Gastroesophageal sphincter (tissue), 4 donors: ENCODE results near the gene THRAP3. TPM values are rescaled to one million over a fixed set of nuclear protein-coding genes. Genes with fewer than 3 reads are reported as not detected.

ENCODE experiments used
- ATAC-seq: fragments of 150-250 bp; one replicate; pipeline ENCODE4 v1.9.1; 2016; ENCODE audit warnings: mild to moderate bottlenecking, moderate library complexity
- H3K27ac ChIP-seq, 4 donors: fragments of 200-600 bp; sonication (generic) in 3 of 4; 1 replicate in 3 of 4; 2 replicates in 1 of 4; pipeline ENCODE4 v1.5.1; 2016 to 2019
- H3K27me3 ChIP-seq: fragments of 200-600 bp; sonication (generic); one replicate; pipeline ENCODE4 v1.5.1; 2019
- H3K36me3 ChIP-seq, 2 donors: fragments of 200-600 bp; sonication (generic); one replicate each; pipeline ENCODE4 v1.5.1; 2019; ENCODE audit warnings: control low read depth in 1 of 2
- H3K4me1 ChIP-seq, 3 donors: fragments of 200-600 bp; sonication (generic); 1 replicate in 2 of 3; 2 replicates in 1 of 3; pipeline ENCODE4 v1.5.1; 2016 to 2019; ENCODE audit warnings: control low read depth in 2 of 3
- H3K4me3 ChIP-seq, 2 donors: fragments of 200-600 bp; sonication (generic); one replicate each; pipeline ENCODE4 v1.5.1; 2019; ENCODE audit warnings: mild to moderate bottlenecking in 1 of 2, moderate library complexity in 1 of 2
- H3K9me3 ChIP-seq, 3 donors: fragments of 200-600 bp; sonication (generic); one replicate each; pipeline ENCODE4 v1.5.1; 2017 to 2019; ENCODE audit warnings: control low read depth in 2 of 3
- EP300 ChIP-seq: sonication (generic); formaldehyde crosslinking; IDR thresholded peaks from one replicate; pipeline ENCODE4 v1.6.1; 2017; ENCODE audit warnings: antibody characterized with exemption, mild to moderate bottlenecking
- POLR2A ChIP-seq, 2 donors: fragments of 450-650 bp; IDR thresholded peaks; one replicate each; pipeline ENCODE4 v1.6.1; 2017; ENCODE audit warnings: antibody characterized with exemption in 2 of 2, mild to moderate bottlenecking in 2 of 2, moderate library complexity in 1 of 2
- POLR2AphosphoS5 ChIP-seq: sonication (generic); formaldehyde crosslinking; IDR thresholded peaks from one replicate; pipeline ENCODE4 v1.6.1; 2017; ENCODE audit warnings: antibody characterized with exemption
- WGBS, 2 donors: methylation state at CpG; one replicate each; pipeline ENCODE4 v1.1.5; 2018; ENCODE audit warnings: low coverage in 1 of 2; 5-methylcytosine and 5-hydroxymethylcytosine counted together
- total RNA-seq, 4 donors: library from RNA; depleted of rRNA; stranded (reverse); fragments of >200 nt; gene quantifications; one replicate each; pipeline ENCODE4 v1.1.0, GENCODE V29; 2016
- TF ChIP-seq, protein P1 (sequence below), 4 experiments: fragments of 200-600 bp in 2 of 4; fragments of 450-650 bp in 2 of 4; sonication (generic) in 1 of 4; IDR thresholded peaks; one replicate each; pipeline ENCODE4 v1.5.1; 2017 to 2019; ENCODE audit warnings: antibody characterized with exemption in 4 of 4, mild to moderate bottlenecking in 2 of 4, moderate library complexity in 2 of 4

Gene THRAP3
- total RNA-seq, 4 donors from 2014 or later = 100 to 123 (median 114) TPM

DNA sequence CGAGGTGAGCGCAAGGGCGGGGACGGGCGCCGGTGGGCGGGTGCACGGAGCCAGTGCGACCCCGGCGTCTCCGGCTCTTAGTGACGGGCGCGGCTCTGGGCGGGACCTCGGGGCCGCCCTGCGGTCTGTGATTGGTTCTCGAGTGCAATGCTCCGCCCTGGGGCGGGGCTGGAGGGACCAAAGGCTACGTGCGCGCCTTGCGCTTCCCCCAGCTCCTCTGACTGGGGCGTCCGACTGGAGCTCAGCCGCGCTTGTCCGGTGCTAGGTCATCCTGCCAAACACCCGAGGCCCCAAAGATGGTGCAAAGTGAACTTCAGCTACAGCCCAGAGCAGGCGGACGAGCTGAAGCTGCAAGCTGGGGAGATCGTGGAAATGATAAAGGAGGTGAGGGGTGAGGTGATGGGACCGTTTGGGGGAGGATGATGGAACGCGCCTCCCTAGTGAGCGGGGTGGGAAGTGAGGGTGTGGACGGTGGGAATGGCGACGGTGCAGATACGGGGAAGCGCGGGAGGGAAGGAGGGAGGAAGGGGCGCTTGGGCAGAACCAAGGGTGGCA lies 82.7 kb downstream of the THRAP3 start:
- H3K9me3 ChIP-seq = no peaks in the 10 kb centered on the region
- peak; percentile 98 for ATAC-seq
- 1 to 2% methylated on average over 9 to 12 of the region's 46 CpGs for WGBS, 2 donors
- H3K4me3 ChIP-seq = peak overlapping the region; percentile 71 to 83
- peaks cover 0 to 32% of the 10 kb centered on the region in 2 donors for H3K36me3 ChIP-seq
- no peaks in the 10 kb centered on the region for H3K27me3 ChIP-seq
- TF ChIP-seq POLR2AphosphoS5 = peak; percentile 62
- TF ChIP-seq, protein P1, sequence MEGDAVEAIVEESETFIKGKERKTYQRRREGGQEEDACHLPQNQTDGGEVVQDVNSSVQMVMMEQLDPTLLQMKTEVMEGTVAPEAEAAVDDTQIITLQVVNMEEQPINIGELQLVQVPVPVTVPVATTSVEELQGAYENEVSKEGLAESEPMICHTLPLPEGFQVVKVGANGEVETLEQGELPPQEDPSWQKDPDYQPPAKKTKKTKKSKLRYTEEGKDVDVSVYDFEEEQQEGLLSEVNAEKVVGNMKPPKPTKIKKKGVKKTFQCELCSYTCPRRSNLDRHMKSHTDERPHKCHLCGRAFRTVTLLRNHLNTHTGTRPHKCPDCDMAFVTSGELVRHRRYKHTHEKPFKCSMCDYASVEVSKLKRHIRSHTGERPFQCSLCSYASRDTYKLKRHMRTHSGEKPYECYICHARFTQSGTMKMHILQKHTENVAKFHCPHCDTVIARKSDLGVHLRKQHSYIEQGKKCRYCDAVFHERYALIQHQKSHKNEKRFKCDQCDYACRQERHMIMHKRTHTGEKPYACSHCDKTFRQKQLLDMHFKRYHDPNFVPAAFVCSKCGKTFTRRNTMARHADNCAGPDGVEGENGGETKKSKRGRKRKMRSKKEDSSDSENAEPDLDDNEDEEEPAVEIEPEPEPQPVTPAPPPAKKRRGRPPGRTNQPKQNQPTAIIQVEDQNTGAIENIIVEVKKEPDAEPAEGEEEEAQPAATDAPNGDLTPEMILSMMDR (IDR thresholded peaks at IDR 0.05) = no peak
- TF ChIP-seq EP300 = no peak
- peak; percentile 57 to 65 for TF ChIP-seq POLR2A (IDR thresholded peaks at IDR 0.05)
- peaks cover 0 to 21% (median 10%) of the 10 kb centered on the region in 3 donors for H3K4me1 ChIP-seq
- peak overlapping the region; percentile 45 to 84 (median 81) for H3K27ac ChIP-seq

GRCh38 chr1:36307601-36308330 lies 83.5 kb downstream of the THRAP3 start:
- H3K27ac ChIP-seq = peak overlapping the region in 1 of 4 donors; percentile 82

DNA sequence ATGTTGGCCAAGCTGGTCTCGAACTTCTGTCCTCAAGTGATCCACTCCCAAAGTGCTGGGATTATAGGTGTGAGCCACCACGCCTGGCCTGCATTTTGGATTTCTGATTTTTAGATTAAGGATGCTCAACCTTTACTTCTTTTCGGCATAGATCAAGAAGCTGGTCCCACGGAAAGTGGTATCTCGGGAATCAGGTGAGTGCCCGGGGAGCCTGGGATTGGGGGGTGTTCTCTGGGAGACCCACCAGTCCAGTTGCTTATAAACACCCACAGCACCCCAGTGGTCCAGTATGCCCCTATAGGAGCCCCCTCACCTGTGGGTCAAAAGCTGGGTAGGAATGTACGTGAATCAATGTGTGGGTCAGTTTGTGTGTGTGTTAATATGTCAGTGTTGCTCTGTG lies 85.2 kb downstream of the THRAP3 start:
- H3K4me3 ChIP-seq = no peak overlapping the region
- H3K9me3 ChIP-seq = no peaks in the 10 kb centered on the region
- H3K27me3 ChIP-seq = no peaks in the 10 kb centered on the region
- TF ChIP-seq EP300 = no peak
- TF ChIP-seq, protein P1 (IDR thresholded peaks at IDR 0.05) = no peak
- TF ChIP-seq POLR2A (IDR thresholded peaks at IDR 0.05) = no peak
- whole genome bisulfite sequencing, 2 donors = 100% methylated on average over 1 of the region's 7 CpGs; no CpG with 5 or more reads in 1 of the 2 donors
- no peak overlapping the region for H3K27ac ChIP-seq
- no peak for ATAC-seq
- peaks cover 0 to 21% (median 10%) of the 10 kb centered on the region in 3 donors for H3K4me1 ChIP-seq
- peaks cover 0 to 8% of the 10 kb centered on the region in 2 donors for H3K36me3 ChIP-seq

More at GRCh38 chr1:36307601-36308330, 83.5 kb downstream of the THRAP3 start:
- 81 to 90% methylated on average over 2 to 4 of the region's 10 CpGs for WGBS, 2 donors
- peaks cover 0 to 24% of the 10 kb centered on the region in 2 donors for H3K36me3 ChIP-seq
- H3K27me3 ChIP-seq = no peaks in the 10 kb centered on the region
- TF ChIP-seq, protein P1 (IDR thresholded peaks at IDR 0.05) = no peak
- TF ChIP-seq POLR2A (IDR thresholded peaks at IDR 0.05) = no peak
- no peak for TF ChIP-seq EP300
- no peak for TF ChIP-seq POLR2AphosphoS5
- no peak for ATAC-seq
- peak overlapping the region in 1 of 2 donors; percentile 71 for H3K4me3 ChIP-seq
- H3K9me3 ChIP-seq = no peaks in the 10 kb centered on the region
- peaks cover 0 to 21% (median 10%) of the 10 kb centered on the region in 3 donors for H3K4me1 ChIP-seq

GRCh38 chr1:36320291-36320761 lies 96.1 kb downstream of the THRAP3 start:
- Histone ChIP-seq H3K27me3 (no peaks in the 10 kb centered on the region), H3K9me3 (no peaks in the 10 kb centered on the region), H3K27ac (peak overlapping the region in 3 of 4 donors; percentile 87 to 92 (median 90)), H3K36me3 (no peaks in the 10 kb centered on the region), H3K4me3 (peak overlapping the region in 1 of 2 donors; percentile 87), H3K4me1 (peaks cover 0 to 42% (median 31%) of the 10 kb centered on the region in 3 donors)
- TF ChIP-seq POLR2AphosphoS5 (no peak), POLR2A (IDR thresholded peaks at IDR 0.05) (no peak), EP300 (no peak)
- TF ChIP-seq, protein P1 (IDR thresholded peaks at IDR 0.05) = no peak
- no peak for ATAC-seq
- 45% methylated on average over 4 of the region's 16 CpGs; no CpG with 5 or more reads in 1 of the 2 donors for WGBS, 2 donors
